Transverse colon (tissue), 3 donors: Measurements from ENCODE around the gene PSG5.
"Not testable (repeated sequence)": the region's sequence is repeated elsewhere in the genome, so short reads cannot be mapped to it uniquely, and the experiment has no call there.

Source experiments
- POLR2A ChIP-seq: fragments of 450-650 bp; IDR thresholded peaks from one replicate; pipeline ENCODE4 v1.6.1; 2016; ENCODE audit warnings: antibody characterized with exemption, mild to moderate bottlenecking, moderate library complexity
- TF ChIP-seq, protein P1 (sequence below), 5 experiments: fragments of 200-600 bp in 3 of 5; fragments of 450-650 bp in 2 of 5; sonication (generic) in 3 of 5; IDR thresholded peaks; 1 replicate in 2 of 5; 2 replicates in 3 of 5; pipeline ENCODE4 v1.5.1; 2016 to 2017; ENCODE audit warnings: antibody characterized with exemption in 5 of 5, inconsistent platforms in 3 of 5, mild to moderate bottlenecking in 2 of 5, moderate library complexity in 1 of 5

DNA sequence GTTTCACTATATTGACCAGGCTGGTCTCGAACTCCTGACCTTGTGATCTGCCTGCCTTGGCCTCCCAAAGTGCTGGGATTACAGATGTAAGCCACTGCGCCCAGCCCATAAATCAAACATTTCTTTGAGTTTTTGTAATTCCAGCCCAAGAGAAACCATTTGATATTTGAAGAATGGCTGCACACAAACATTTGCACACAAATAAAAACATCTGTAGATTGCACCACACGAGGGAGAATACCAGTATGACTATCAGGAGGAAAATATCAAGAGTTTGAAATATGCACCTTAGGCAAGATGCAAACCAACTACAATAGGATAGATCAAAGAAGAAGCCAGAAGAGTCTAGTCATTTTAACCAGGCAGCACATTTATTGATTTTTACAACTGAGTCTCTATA lies 20.4 kb downstream of the PSG5 start:
- TF ChIP-seq, protein P1, sequence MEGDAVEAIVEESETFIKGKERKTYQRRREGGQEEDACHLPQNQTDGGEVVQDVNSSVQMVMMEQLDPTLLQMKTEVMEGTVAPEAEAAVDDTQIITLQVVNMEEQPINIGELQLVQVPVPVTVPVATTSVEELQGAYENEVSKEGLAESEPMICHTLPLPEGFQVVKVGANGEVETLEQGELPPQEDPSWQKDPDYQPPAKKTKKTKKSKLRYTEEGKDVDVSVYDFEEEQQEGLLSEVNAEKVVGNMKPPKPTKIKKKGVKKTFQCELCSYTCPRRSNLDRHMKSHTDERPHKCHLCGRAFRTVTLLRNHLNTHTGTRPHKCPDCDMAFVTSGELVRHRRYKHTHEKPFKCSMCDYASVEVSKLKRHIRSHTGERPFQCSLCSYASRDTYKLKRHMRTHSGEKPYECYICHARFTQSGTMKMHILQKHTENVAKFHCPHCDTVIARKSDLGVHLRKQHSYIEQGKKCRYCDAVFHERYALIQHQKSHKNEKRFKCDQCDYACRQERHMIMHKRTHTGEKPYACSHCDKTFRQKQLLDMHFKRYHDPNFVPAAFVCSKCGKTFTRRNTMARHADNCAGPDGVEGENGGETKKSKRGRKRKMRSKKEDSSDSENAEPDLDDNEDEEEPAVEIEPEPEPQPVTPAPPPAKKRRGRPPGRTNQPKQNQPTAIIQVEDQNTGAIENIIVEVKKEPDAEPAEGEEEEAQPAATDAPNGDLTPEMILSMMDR (IDR thresholded peaks at IDR 0.05), result not testable (repeated sequence)
- TF ChIP-seq POLR2A, result not testable (repeated sequence)
